Activated T-cell treated with anti-CD3 and anti-CD28 coated beads, Interleukin-2, amount 50 U/mL, for 4 hours (primary cell): Measurements from ENCODE around the gene NRP1. TPM values are rescaled to one million over a fixed set of nuclear protein-coding genes. Genes with fewer than 3 reads are reported as not detected.
"Not testable (repeated sequence)": the region's sequence is repeated elsewhere in the genome, so short reads cannot be mapped to it uniquely, and the experiment has no call there.

Experiments
- ATAC-seq, 2 donors: fragments of 200-7000 bp; cut with Tn5 transposase; one replicate each; pipeline ENCODE4 v1.10.0; 2021
- DNase-seq: peaks from one replicate; pipeline ENCODE4 v3.0.0-alpha.2; 2020
- H3K27me3 Mint-ChIP-seq: one replicate; pipeline ENCODE4 v1.8.0; 2021; ENCODE audit warnings: low read depth, mixed read lengths
- H3K36me3 Mint-ChIP-seq: one replicate; pipeline ENCODE4 v1.8.0; 2022; ENCODE audit warnings: mixed read lengths; ENCODE audit not compliant: insufficient read depth
- H3K4me1 Mint-ChIP-seq: one replicate; pipeline ENCODE4 v1.8.0; 2021; ENCODE audit warnings: low read depth, mixed read lengths
- H3K4me3 Mint-ChIP-seq: one replicate; pipeline ENCODE4 v1.8.0; 2021; ENCODE audit warnings: mild to moderate bottlenecking, moderate library complexity, mixed read lengths
- H3K9me3 Mint-ChIP-seq: one replicate; pipeline ENCODE4 v1.8.0; 2021; ENCODE audit warnings: mixed read lengths
- total RNA-seq, 3 donors: library from RNA; stranded (reverse); gene quantifications; one replicate each; pipeline ENCODE4 v1.2.1, GENCODE V29; 2021

NRP1 gene
- total RNA-seq, 3 donors from 2014 or later, result 3.5 to 4.5 (median 4.0) TPM

DNA sequence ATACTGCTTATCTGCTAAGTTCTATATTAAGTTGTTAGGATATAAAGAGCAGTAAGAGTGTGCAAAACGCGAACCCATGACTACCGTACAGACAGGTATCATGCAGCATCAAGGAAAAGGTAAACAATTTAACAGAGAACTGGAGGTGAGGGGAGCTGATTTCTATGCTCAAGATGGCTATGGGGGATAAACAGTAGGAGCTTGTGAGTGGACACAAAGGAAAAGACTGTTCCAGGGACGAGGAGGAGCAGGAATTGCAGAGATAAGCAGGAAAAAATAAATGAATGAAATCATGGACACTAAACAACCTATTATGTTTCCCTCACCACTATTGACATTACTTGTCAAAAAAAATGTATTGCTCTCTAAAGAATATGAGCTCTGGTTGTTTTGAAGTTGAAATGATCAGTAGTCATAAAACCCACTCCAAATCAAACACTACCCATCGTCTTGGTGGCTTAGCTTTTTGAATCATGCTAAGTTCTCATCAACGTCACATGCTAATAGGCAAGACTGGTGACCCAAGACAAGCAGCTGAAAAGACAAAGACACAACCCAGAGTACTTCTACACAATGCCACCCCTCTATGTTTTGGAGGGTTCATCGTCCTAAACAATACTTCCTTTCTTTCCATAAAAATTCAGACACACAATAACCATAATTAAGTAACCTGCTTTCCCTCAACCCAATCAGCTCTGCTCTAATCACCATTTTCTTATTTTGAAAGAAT, 102.7 kb downstream of the NRP1 start:
- Mint-ChIP-seq H3K4me3 (no peak overlapping the region), H3K36me3 (no peaks in the 10 kb centered on the region), H3K4me1 (no peaks in the 10 kb centered on the region), H3K9me3 (no peaks in the 10 kb centered on the region), H3K27me3 (peaks cover 1% of the 10 kb centered on the region)
- DNase-seq (no peak), ATAC-seq (no peak)

DNA sequence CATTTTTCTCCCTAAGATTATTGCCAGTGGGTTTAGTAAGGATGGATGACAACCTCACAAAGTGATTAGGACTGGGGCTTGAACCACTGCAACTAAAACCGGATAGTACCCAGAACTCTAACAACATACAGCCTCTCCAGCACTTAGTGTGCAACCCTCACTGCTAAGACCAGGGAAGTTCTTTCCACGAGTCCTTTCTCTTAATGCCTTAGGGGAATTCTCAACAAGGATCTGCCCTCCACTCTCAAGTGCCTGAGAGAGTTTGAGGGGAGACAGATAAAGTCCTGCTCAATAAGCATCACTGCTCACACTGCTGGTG, 104.6 kb downstream of the NRP1 start:
- no peaks in the 10 kb centered on the region for H3K9me3 Mint-ChIP-seq
- DNase-seq, result no peak
- no peaks in the 10 kb centered on the region for H3K36me3 Mint-ChIP-seq
- H3K27me3 Mint-ChIP-seq, result peaks cover 1% of the 10 kb centered on the region
- no peak overlapping the region for H3K4me3 Mint-ChIP-seq
- no peak for ATAC-seq
- no peaks in the 10 kb centered on the region for H3K4me1 Mint-ChIP-seq

DNA sequence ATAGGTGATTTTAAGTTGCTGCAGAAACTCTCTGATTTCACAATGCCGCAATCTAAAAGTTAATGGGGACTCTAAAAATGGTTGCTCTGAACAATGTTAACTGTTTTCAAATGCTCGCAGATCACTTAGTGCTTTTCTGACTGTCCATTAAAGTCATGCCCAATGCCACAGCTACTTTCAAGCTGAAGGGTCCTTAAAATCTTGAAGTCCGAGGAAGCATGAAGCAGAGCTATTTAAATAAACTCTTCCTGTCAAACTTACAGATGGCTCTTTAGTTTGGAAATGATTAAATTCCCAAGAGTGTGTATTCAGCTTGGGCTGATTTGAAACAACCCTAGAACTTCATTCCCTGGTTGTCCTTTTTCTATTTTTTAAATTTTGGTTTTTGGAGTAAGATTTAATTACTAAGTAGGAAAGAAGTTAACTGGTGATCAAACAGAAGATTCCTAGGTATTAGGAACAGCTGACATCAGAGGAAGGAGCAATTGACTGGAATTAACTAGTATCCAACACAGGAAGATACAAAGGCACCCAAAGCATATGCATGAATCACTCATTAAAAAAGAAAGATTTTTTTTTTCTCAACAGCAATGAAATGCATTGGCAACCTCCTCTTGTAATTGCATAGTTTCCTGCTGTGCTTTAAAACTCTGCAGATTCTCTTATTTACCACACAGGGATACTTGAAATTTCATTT, 105.1 kb downstream of the NRP1 start:
- peaks cover 1% of the 10 kb centered on the region for H3K27me3 Mint-ChIP-seq
- no peak for ATAC-seq
- H3K9me3 Mint-ChIP-seq, result no peaks in the 10 kb centered on the region
- peaks cover 2% of the 10 kb centered on the region for H3K36me3 Mint-ChIP-seq
- no peak overlapping the region for H3K4me3 Mint-ChIP-seq
- no peaks in the 10 kb centered on the region for H3K4me1 Mint-ChIP-seq
- no peak for DNase-seq

- ATAC-seq (no peak), DNase-seq (no peak)
- Mint-ChIP-seq H3K4me1 (no peaks in the 10 kb centered on the region), H3K27me3 (peaks cover 1% of the 10 kb centered on the region), H3K4me3 (no peak overlapping the region), H3K9me3 (no peaks in the 10 kb centered on the region), H3K36me3 (peaks cover 2% of the 10 kb centered on the region)
These were observed 106.0 kb downstream of the NRP1 start for GRCh38 chr10:33228426-33228825.

DNA sequence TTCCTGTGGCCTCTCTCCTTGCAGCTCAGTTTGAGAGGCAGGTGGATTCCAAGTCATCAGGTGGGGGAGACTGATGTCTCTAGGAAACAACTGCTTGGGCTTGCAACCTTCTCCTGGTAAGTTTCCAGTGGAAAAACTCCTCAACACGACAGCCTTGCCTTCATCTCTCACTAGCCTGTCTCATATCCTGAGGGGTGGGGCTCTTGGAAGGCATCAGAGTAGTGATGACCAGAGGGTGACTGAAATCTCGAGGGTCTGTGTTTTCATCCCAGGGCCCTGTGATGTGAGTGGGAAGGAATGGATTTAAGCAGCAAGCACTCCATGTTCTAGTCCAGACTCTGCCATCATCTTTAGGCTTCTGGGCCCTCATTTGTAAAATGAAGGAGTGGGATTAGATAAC, 107.0 kb downstream of the NRP1 start:
- H3K9me3 Mint-ChIP-seq, result no peaks in the 10 kb centered on the region
- no peak for DNase-seq
- peaks cover 2% of the 10 kb centered on the region for H3K36me3 Mint-ChIP-seq
- no peak for ATAC-seq
- no peaks in the 10 kb centered on the region for H3K27me3 Mint-ChIP-seq
- no peaks in the 10 kb centered on the region for H3K4me1 Mint-ChIP-seq
- H3K4me3 Mint-ChIP-seq, result no peak overlapping the region

DNA sequence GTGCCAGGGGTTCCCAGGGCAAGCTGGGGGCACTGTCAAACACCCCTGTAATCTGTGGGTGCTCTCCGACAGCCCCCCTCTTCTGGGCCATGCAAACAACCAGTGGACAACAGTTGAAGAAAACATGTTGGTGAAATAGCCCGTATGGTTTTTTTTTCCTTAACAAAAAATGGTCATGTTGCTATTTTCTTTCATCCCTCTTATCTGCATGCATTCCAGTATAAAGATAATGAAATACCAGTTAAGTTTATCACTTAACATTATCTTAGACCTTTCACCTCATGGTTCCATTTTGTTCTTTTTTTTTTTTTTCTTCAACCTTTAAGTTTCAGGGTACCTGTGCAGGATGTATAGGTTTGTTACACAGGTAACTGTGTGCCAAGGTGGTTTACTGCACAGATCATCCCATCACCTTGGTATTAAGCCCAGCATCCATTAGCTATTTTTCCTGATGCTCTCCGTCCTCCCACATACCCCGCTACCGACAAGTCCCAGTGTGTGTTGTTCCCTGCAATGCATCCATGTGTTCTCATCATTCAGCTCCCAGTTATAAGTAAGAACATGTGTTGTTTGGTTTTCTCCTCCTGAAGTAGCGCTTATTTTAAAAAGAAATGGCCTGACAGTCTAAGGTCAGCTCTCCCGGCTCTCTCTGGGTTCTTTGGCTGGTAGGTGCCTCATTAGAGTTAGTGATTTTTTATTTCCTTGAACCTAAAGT, 110.1 kb downstream of the NRP1 start:
- Mint-ChIP-seq H3K4me3 (no peak overlapping the region), H3K36me3 (peaks cover 2% of the 10 kb centered on the region), H3K9me3 (no peaks in the 10 kb centered on the region), H3K27me3 (no peaks in the 10 kb centered on the region), H3K4me1 (no peaks in the 10 kb centered on the region)
- ATAC-seq (no peak), DNase-seq (no peak)

- Mint-ChIP-seq H3K36me3 (peaks cover 2% of the 10 kb centered on the region), H3K4me1 (no peaks in the 10 kb centered on the region)
These were observed 111.0 kb downstream of the NRP1 start for GRCh38 chr10:33223326-33224000.

GRCh38 chr10:33222304-33222703, 112.2 kb downstream of the NRP1 start:
- H3K9me3 Mint-ChIP-seq, ATAC-seq, H3K36me3 Mint-ChIP-seq, H3K4me1 Mint-ChIP-seq, DNase-seq, H3K4me3 Mint-ChIP-seq, H3K27me3 Mint-ChIP-seq: not testable (repeated sequence)

More at GRCh38 chr10:33223326-33224000, 111.0 kb downstream of the NRP1 start:
- DNase-seq (no peak), ATAC-seq (no peak)
- Mint-ChIP-seq H3K27me3 (no peaks in the 10 kb centered on the region), H3K4me3 (no peak overlapping the region), H3K9me3 (no peaks in the 10 kb centered on the region)

GRCh38 chr10:33217854-33218253, 116.6 kb downstream of the NRP1 start:
- ATAC-seq (no peak), DNase-seq (no peak)
- no peaks in the 10 kb centered on the region for H3K27me3 Mint-ChIP-seq
- H3K4me3 Mint-ChIP-seq, result no peak overlapping the region
- no peaks in the 10 kb centered on the region for H3K9me3 Mint-ChIP-seq
- H3K36me3 Mint-ChIP-seq, result no peaks in the 10 kb centered on the region
- peaks cover 14% of the 10 kb centered on the region for H3K4me1 Mint-ChIP-seq

GRCh38 chr10:33216661-33217427, 117.6 kb downstream of the NRP1 start:
- no peaks in the 10 kb centered on the region for H3K36me3 Mint-ChIP-seq
- no peak overlapping the region for H3K4me3 Mint-ChIP-seq
- ATAC-seq (no peak), DNase-seq (no peak)
- peaks cover 14% of the 10 kb centered on the region for H3K4me1 Mint-ChIP-seq
- no peaks in the 10 kb centered on the region for H3K9me3 Mint-ChIP-seq
- no peaks in the 10 kb centered on the region for H3K27me3 Mint-ChIP-seq

GRCh38 chr10:33215635-33216034, 118.8 kb downstream of the NRP1 start:
- Mint-ChIP-seq H3K4me1 (peaks cover 23% of the 10 kb centered on the region), H3K4me3 (no peak overlapping the region), H3K36me3 (no peaks in the 10 kb centered on the region), H3K27me3 (no peaks in the 10 kb centered on the region), H3K9me3 (no peaks in the 10 kb centered on the region)
- no peak for DNase-seq
- ATAC-seq, result no peak

DNA sequence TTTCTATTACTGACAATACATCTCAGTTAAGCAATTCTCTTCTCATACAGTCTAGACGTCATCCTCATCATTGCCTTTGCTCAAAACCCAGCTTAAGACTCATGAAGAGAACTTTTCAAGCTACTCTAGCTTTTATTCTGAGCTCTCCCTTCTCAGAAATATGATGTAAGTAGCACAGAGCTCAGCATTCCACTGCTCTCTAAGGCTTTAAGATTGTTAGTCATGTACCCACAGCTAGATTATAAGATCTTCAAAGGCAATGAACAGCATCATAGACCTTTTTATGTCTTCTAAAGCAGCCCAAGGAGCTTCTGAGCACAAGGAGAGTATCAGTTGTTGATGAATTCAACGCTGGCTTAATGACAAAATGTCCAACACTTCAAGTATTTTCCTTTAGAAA, 119.3 kb downstream of the NRP1 start:
- ATAC-seq (peak; percentile 48 to 55), DNase-seq (no peak)
- Mint-ChIP-seq H3K9me3 (no peaks in the 10 kb centered on the region), H3K27me3 (no peaks in the 10 kb centered on the region), H3K4me1 (peaks cover 23% of the 10 kb centered on the region), H3K4me3 (no peak overlapping the region), H3K36me3 (no peaks in the 10 kb centered on the region)

GRCh38 chr10:33214174-33214573, 120.3 kb downstream of the NRP1 start:
- Mint-ChIP-seq H3K9me3 (no peaks in the 10 kb centered on the region), H3K4me3 (no peak overlapping the region), H3K36me3 (no peaks in the 10 kb centered on the region), H3K4me1 (peaks cover 23% of the 10 kb centered on the region), H3K27me3 (no peaks in the 10 kb centered on the region)
- DNase-seq, result no peak
- ATAC-seq, result peak; percentile 30 to 60
